ENCODE measurements around the gene SLC25A4. TPM values are rescaled to one million over a fixed set of nuclear protein-coding genes. Genes with fewer than 3 reads are reported as not detected.
"Not testable (repeated sequence)": the region's sequence is repeated elsewhere in the genome, so short reads cannot be mapped to it uniquely, and the experiment has no call there.

The SLC25A4 gene
- polyA plus RNA-seq, 3 donors: 0.07 TPM; not detected in 2

- no peak overlapping the region for H3K4me2 ChIP-seq (replicated peaks; ENCODE audit: extremely low read depth, low read length, poor library complexity, severe bottlenecking)
- no peak overlapping the region for H3K9ac ChIP-seq (ENCODE audit: insufficient read depth, low read length, poor library complexity, severe bottlenecking)
- intact Hi-C loops (cut with micrococcal nuclease): no loop called here
- no peak for TF ChIP-seq CTCF (IDR thresholded peaks at IDR 0.05)
- Mint-ChIP-seq H3K27me3 (ENCODE audit: low read depth in 3 of 3) (peaks cover 12 to 21% (median 12%) of the 10 kb centered on the region in 3 donors), H3K27ac (no peak overlapping the region), H3K4me1 (no peaks in the 10 kb centered on the region), H3K4me3 (no peak overlapping the region), H3K36me3 (no peaks in the 10 kb centered on the region), H3K9me3 (peaks cover 0 to 1% (median 0%) of the 10 kb centered on the region in 7 donors)
- H3K79me2 ChIP-seq (ENCODE audit: insufficient read depth, low read length): no peaks in the 10 kb centered on the region
- H3K27ac ChIP-seq (ENCODE audit: low read depth in 1 of 2, low read length in 2 of 2): no peak overlapping the region
- peaks cover 0 to 2% of the 10 kb centered on the region in 2 donors for H3K27me3 ChIP-seq (ENCODE audit: control insufficient read depth in 2 of 2, insufficient read depth in 2 of 2, low read length in 2 of 2)
- H3K4me1 ChIP-seq (ENCODE audit: control insufficient read depth in 1 of 2, insufficient read depth in 2 of 2, low read length in 2 of 2): no peaks in the 10 kb centered on the region
- DNase-seq: no peak
- no peaks in the 10 kb centered on the region for H3K9me3 ChIP-seq (replicated peaks in 1 of 2; ENCODE audit: control insufficient read depth in 1 of 2, insufficient read depth in 1 of 2, low read length in 2 of 2)
- H4K20me1 ChIP-seq (ENCODE audit: insufficient read depth, low read length): no peaks in the 10 kb centered on the region
- H3K36me3 ChIP-seq (replicated peaks in 1 of 2; ENCODE audit: control insufficient read depth in 1 of 2, insufficient read depth in 2 of 2, low read length in 2 of 2): no peaks in the 10 kb centered on the region
- H2AFZ ChIP-seq (ENCODE audit: insufficient read depth, low read depth, low read length, poor library complexity, severe bottlenecking): no peak overlapping the region
- H3K4me3 ChIP-seq (replicated peaks in 1 of 3; ENCODE audit: low read depth in 2 of 3, low read length in 3 of 3): no peak overlapping the region
These were observed 38.3 kb upstream of the SLC25A4 start for GRCh38 chr4:185104733-185105132.

- no peaks in the 10 kb centered on the region for H3K79me2 ChIP-seq (ENCODE audit: insufficient read depth, low read length)
- no peaks in the 10 kb centered on the region for H3K36me3 Mint-ChIP-seq
- no peak overlapping the region for H3K27ac ChIP-seq (ENCODE audit: low read depth in 1 of 2, low read length in 2 of 2)
- no peaks in the 10 kb centered on the region for H3K9me3 ChIP-seq (replicated peaks in 1 of 2; ENCODE audit: control insufficient read depth in 1 of 2, insufficient read depth in 1 of 2, low read length in 2 of 2)
- WGBS (ENCODE audit: insufficient coverage): no CpG with 5 or more reads among the region's 3 CpGs
- H3K4me3 ChIP-seq (replicated peaks in 1 of 3; ENCODE audit: low read depth in 2 of 3, low read length in 3 of 3): no peak overlapping the region
- peaks cover 0 to 2% of the 10 kb centered on the region in 2 donors for H3K27me3 ChIP-seq (ENCODE audit: control insufficient read depth in 2 of 2, insufficient read depth in 2 of 2, low read length in 2 of 2)
- no peak for DNase-seq
- peaks cover 11 to 23% (median 14%) of the 10 kb centered on the region in 3 donors for H3K27me3 Mint-ChIP-seq (ENCODE audit: low read depth in 3 of 3)
- H3K4me1 ChIP-seq (ENCODE audit: control insufficient read depth in 1 of 2, insufficient read depth in 2 of 2, low read length in 2 of 2): no peaks in the 10 kb centered on the region
- H3K36me3 ChIP-seq (replicated peaks in 1 of 2; ENCODE audit: control insufficient read depth in 1 of 2, insufficient read depth in 2 of 2, low read length in 2 of 2): no peaks in the 10 kb centered on the region
- no peak overlapping the region for H2AFZ ChIP-seq (ENCODE audit: insufficient read depth, low read depth, low read length, poor library complexity, severe bottlenecking)
- peaks cover 0 to 1% (median 0%) of the 10 kb centered on the region in 7 donors for H3K9me3 Mint-ChIP-seq
- no peak overlapping the region for H3K9ac ChIP-seq (ENCODE audit: insufficient read depth, low read length, poor library complexity, severe bottlenecking)
- intact Hi-C loops (cut with micrococcal nuclease): no loop called here
- no peak for TF ChIP-seq CTCF (IDR thresholded peaks at IDR 0.05)
- no peaks in the 10 kb centered on the region for H3K4me1 Mint-ChIP-seq
- peak overlapping the region in 1 of 7 donors; percentile 25 for H3K27ac Mint-ChIP-seq
- H3K4me2 ChIP-seq (replicated peaks; ENCODE audit: extremely low read depth, low read length, poor library complexity, severe bottlenecking): no peak overlapping the region
- H4K20me1 ChIP-seq (ENCODE audit: insufficient read depth, low read length): no peaks in the 10 kb centered on the region
- H3K4me3 Mint-ChIP-seq: no peak overlapping the region
These were observed 36.7 kb upstream of the SLC25A4 start for GRCh38 chr4:185106353-185106752.

- H2AFZ ChIP-seq (ENCODE audit: insufficient read depth, low read depth, low read length, poor library complexity, severe bottlenecking); intact Hi-C loops (cut with micrococcal nuclease); H3K4me3 Mint-ChIP-seq; H3K4me1 Mint-ChIP-seq; H3K36me3 ChIP-seq (replicated peaks in 1 of 2; ENCODE audit: control insufficient read depth in 1 of 2, insufficient read depth in 2 of 2, low read length in 2 of 2); H3K9me3 Mint-ChIP-seq; H3K79me2 ChIP-seq (ENCODE audit: insufficient read depth, low read length); H4K20me1 ChIP-seq (ENCODE audit: insufficient read depth, low read length); H3K27me3 ChIP-seq (ENCODE audit: control insufficient read depth in 2 of 2, insufficient read depth in 2 of 2, low read length in 2 of 2); H3K4me3 ChIP-seq (replicated peaks in 1 of 3; ENCODE audit: low read depth in 2 of 3, low read length in 3 of 3); DNase-seq; H3K9me3 ChIP-seq (replicated peaks in 1 of 2; ENCODE audit: control insufficient read depth in 1 of 2, insufficient read depth in 1 of 2, low read length in 2 of 2); H3K27ac ChIP-seq (ENCODE audit: low read depth in 1 of 2, low read length in 2 of 2); H3K27ac Mint-ChIP-seq; H3K36me3 Mint-ChIP-seq; H3K4me1 ChIP-seq (ENCODE audit: control insufficient read depth in 1 of 2, insufficient read depth in 2 of 2, low read length in 2 of 2); H3K4me2 ChIP-seq (replicated peaks; ENCODE audit: extremely low read depth, low read length, poor library complexity, severe bottlenecking); H3K9ac ChIP-seq (ENCODE audit: insufficient read depth, low read length, poor library complexity, severe bottlenecking): not testable (repeated sequence)
- 82% methylated on average over 2 of the region's 6 CpGs for WGBS (ENCODE audit: insufficient coverage)
- H3K27me3 Mint-ChIP-seq (ENCODE audit: low read depth in 3 of 3): peaks cover 11 to 22% (median 14%) of the 10 kb centered on the region in 3 donors
These were observed 35.5 kb upstream of the SLC25A4 start for GRCh38 chr4:185107574-185107973.
